Jurkat, Clone E6-1 (cell line): ENCODE measurements around the gene SLC1A2.

Experiments
- DNase-seq: peaks from one replicate; pipeline ENCODE4 v3.0.0-alpha.2; 2011; ENCODE audit warnings: low read depth, low spot score
- H3K4me3 ChIP-seq: 2 replicates; pipeline ENCODE4 v1.5.1; 2011; ENCODE audit warnings: mild to moderate bottlenecking, low read length, control low read depth, moderate library complexity

Gene SLC1A2

GRCh38 chr11:35359321-35360054 lies 59.9 kb downstream of the SLC1A2 start:
- no peak for DNase-seq
- no peak overlapping the region for H3K4me3 ChIP-seq

GRCh38 chr11:35358391-35358790 lies 61.0 kb downstream of the SLC1A2 start:
- DNase-seq, result no peak
- H3K4me3 ChIP-seq, result no peak overlapping the region

- no peak overlapping the region for H3K4me3 ChIP-seq
- no peak for DNase-seq
Measured at GRCh38 chr11:35357923-35358322, 61.4 kb downstream of the SLC1A2 start.

GRCh38 chr11:35355102-35355749 lies 64.1 kb downstream of the SLC1A2 start:
- no peak for DNase-seq
- H3K4me3 ChIP-seq, result no peak overlapping the region

GRCh38 chr11:35354644-35355043 lies 64.7 kb downstream of the SLC1A2 start:
- no peak overlapping the region for H3K4me3 ChIP-seq
- DNase-seq, result no peak

- no peak overlapping the region for H3K4me3 ChIP-seq
- DNase-seq, result no peak
Measured at GRCh38 chr11:35352077-35352888, 67.1 kb downstream of the SLC1A2 start.

- DNase-seq, result peak; percentile 20
- H3K4me3 ChIP-seq, result no peak overlapping the region
Measured at GRCh38 chr11:35349897-35350296, 69.5 kb downstream of the SLC1A2 start.

- H3K4me3 ChIP-seq, result no peak overlapping the region
- no peak for DNase-seq
Measured at GRCh38 chr11:35348898-35349687, 70.3 kb downstream of the SLC1A2 start.

- no peak for DNase-seq
- H3K4me3 ChIP-seq, result no peak overlapping the region
Measured at GRCh38 chr11:35347921-35348331, 71.4 kb downstream of the SLC1A2 start.

- no peak overlapping the region for H3K4me3 ChIP-seq
- no peak for DNase-seq
Measured at GRCh38 chr11:35347173-35347878, 72.0 kb downstream of the SLC1A2 start.

- no peak overlapping the region for H3K4me3 ChIP-seq
- no peak for DNase-seq
Measured at GRCh38 chr11:35346472-35347156, 72.7 kb downstream of the SLC1A2 start.

- H3K4me3 ChIP-seq, result no peak overlapping the region
- no peak for DNase-seq
Measured at GRCh38 chr11:35344681-35345574, 74.4 kb downstream of the SLC1A2 start.

- DNase-seq, result no peak
Measured at GRCh38 chr11:35343033-35343598, 76.2 kb downstream of the SLC1A2 start.

GRCh38 chr11:35340715-35341114 lies 78.6 kb downstream of the SLC1A2 start:
- no peak for DNase-seq
- no peak overlapping the region for H3K4me3 ChIP-seq

More at GRCh38 chr11:35343033-35343598, 76.2 kb downstream of the SLC1A2 start:
- no peak overlapping the region for H3K4me3 ChIP-seq

- no peak for DNase-seq
- H3K4me3 ChIP-seq, result no peak overlapping the region
Measured at GRCh38 chr11:35340071-35340470, 79.3 kb downstream of the SLC1A2 start.

GRCh38 chr11:35338921-35339320 lies 80.4 kb downstream of the SLC1A2 start:
- DNase-seq, result no peak
- H3K4me3 ChIP-seq, result no peak overlapping the region

GRCh38 chr11:35337914-35338305 lies 81.4 kb downstream of the SLC1A2 start:
- no peak overlapping the region for H3K4me3 ChIP-seq
- no peak for DNase-seq
